ENCODE results near the gene KRT24. TPM values are rescaled to one million over a fixed set of nuclear protein-coding genes. Genes with fewer than 3 reads are reported as not detected.

Gene KRT24
- total RNA-seq, 2 donors from 2014 or later, result 0.57 to 1.1 TPM

- Histone ChIP-seq H3K4me1 (no peaks in the 10 kb centered on the region), H3K4me3 (no peak overlapping the region), H3K27me3 (no peaks in the 10 kb centered on the region), H3K9me3 (no peaks in the 10 kb centered on the region), H3K27ac (no peak overlapping the region), H3K36me3 (no peaks in the 10 kb centered on the region), H3K9ac (ENCODE audit: low read depth in 2 of 2, low read length in 2 of 2) (no peak overlapping the region)
- intact Hi-C loops (cut with DNase I), result no loop called here
- TF ChIP-seq CTCF (IDR thresholded peaks at IDR 0.05), result no peak
- no peak for DNase-seq
These were observed 32.3 kb downstream of the KRT24 start for GRCh38 chr17:40671282-40671681.

- H3K9me3 ChIP-seq, result no peaks in the 10 kb centered on the region
- no peak overlapping the region for H3K4me3 ChIP-seq
- no peak for TF ChIP-seq CTCF (IDR thresholded peaks at IDR 0.05)
- peaks cover 4% of the 10 kb centered on the region for H3K27me3 ChIP-seq
- H3K4me1 ChIP-seq, result no peaks in the 10 kb centered on the region
- no peak overlapping the region for H3K27ac ChIP-seq
- H3K36me3 ChIP-seq, result no peaks in the 10 kb centered on the region
- intact Hi-C loops (cut with DNase I), result no loop called here
- DNase-seq, result no peak
- no peak overlapping the region for H3K9ac ChIP-seq (ENCODE audit: low read depth in 2 of 2, low read length in 2 of 2)
These were observed 37.2 kb downstream of the KRT24 start for GRCh38 chr17:40666331-40666730.

- Histone ChIP-seq H3K4me1 (no peaks in the 10 kb centered on the region), H3K9ac (ENCODE audit: low read depth in 2 of 2, low read length in 2 of 2) (no peak within 1 kb of the TSS), H3K36me3 (no peaks in the 10 kb centered on the region), H3K9me3 (no peaks in the 10 kb centered on the region), H3K4me3 (no peak within 1 kb of the TSS), H3K27ac (no peak within 1 kb of the TSS), H3K27me3 (peaks cover 4% of the 10 kb centered on the region)
- DNase-seq, result no peak
- no peak for TF ChIP-seq CTCF (IDR thresholded peaks at IDR 0.05)
- intact Hi-C loops (cut with DNase I), result no loop called here
These were observed 38.8 kb downstream of the KRT24 start, which contains the start of gene KRT222 for GRCh38 chr17:40664582-40665333. Gene KRT222 (minus strand): TSS chr17:40665177. CDS start chr17:40665099, 78 bp downstream.

- intact Hi-C loops (cut with DNase I), result no loop called here
- TF ChIP-seq CTCF (IDR thresholded peaks at IDR 0.05), result no peak
- no peak for DNase-seq
- Histone ChIP-seq H3K27ac (no peak overlapping the region), H3K27me3 (peaks cover 4% of the 10 kb centered on the region), H3K4me3 (no peak overlapping the region), H3K9ac (ENCODE audit: low read depth in 2 of 2, low read length in 2 of 2) (no peak overlapping the region), H3K36me3 (no peaks in the 10 kb centered on the region), H3K9me3 (no peaks in the 10 kb centered on the region), H3K4me1 (no peaks in the 10 kb centered on the region)
These were observed 40.3 kb downstream of the KRT24 start for GRCh38 chr17:40663252-40663651.

- H3K27ac ChIP-seq, result no peak overlapping the region
- no peaks in the 10 kb centered on the region for H3K36me3 ChIP-seq
- intact Hi-C loops (cut with DNase I), result no loop called here
- peaks cover 2% of the 10 kb centered on the region for H3K27me3 ChIP-seq
- DNase-seq, result no peak
- H3K4me3 ChIP-seq, result no peak overlapping the region
- no peaks in the 10 kb centered on the region for H3K4me1 ChIP-seq
- H3K9ac ChIP-seq (ENCODE audit: low read depth in 2 of 2, low read length in 2 of 2), result no peak overlapping the region
- H3K9me3 ChIP-seq, result no peaks in the 10 kb centered on the region
- TF ChIP-seq CTCF (IDR thresholded peaks at IDR 0.05), result no peak
These were observed 43.6 kb downstream of the KRT24 start for GRCh38 chr17:40659911-40660310.
